CD4-positive, alpha-beta memory T cell (primary cell): ENCODE measurements around the gene GARIN1A. TPM values are rescaled to one million over a fixed set of nuclear protein-coding genes. Genes with fewer than 3 reads are reported as not detected.
A peak's percentile ranks its signal among the peaks of the same experiment; 100 is the strongest.
"Not testable (repeated sequence)": the region's sequence is repeated elsewhere in the genome, so short reads cannot be mapped to it uniquely, and the experiment has no call there.

ENCODE experiments used
- CTCF ChIA-PET: fragments of 350-600 bp; sonication (Branson Sonifier 250); formaldehyde crosslinking; loops from one replicate; lab custom pipeline; 2021; ENCODE audit warnings: inconsistent platforms; ENCODE audit not compliant: partially characterized antibody; lab: Charles Lee
- POLR2A ChIA-PET: fragments of 350-600 bp; sonication (Branson Sonifier 250); formaldehyde crosslinking; loops from one replicate; lab custom pipeline; 2021; ENCODE audit not compliant: partially characterized antibody; lab: Charles Lee
- DNase-seq, 5 donors: peaks; one replicate each; pipeline versions ENCODE4 v3.0.0 to v3.0.0-alpha.2; 2020 to 2022; ENCODE audit warnings: mixed read lengths in 1 of 5
- H3K27ac ChIP-seq: one replicate; pipeline ENCODE4 v1.7.0; 2013; ENCODE audit warnings: low read depth, low read length
- H3K27me3 ChIP-seq: 2 replicates; pipeline ENCODE4 v1.7.0; 2013; ENCODE audit warnings: mild to moderate bottlenecking, low read length, moderate library complexity; ENCODE audit not compliant: insufficient read depth
- H3K36me3 ChIP-seq: 2 replicates; pipeline ENCODE4 v1.7.0; 2013; ENCODE audit warnings: mild to moderate bottlenecking, low read length, moderate library complexity; ENCODE audit not compliant: insufficient read depth
- H3K4me1 ChIP-seq: 2 replicates; pipeline ENCODE4 v1.7.0; 2013; ENCODE audit warnings: mild to moderate bottlenecking, low read length, moderate library complexity; ENCODE audit not compliant: insufficient read depth
- H3K4me3 ChIP-seq, 2 donors: one replicate each; pipeline ENCODE4 v1.7.0; 2013; ENCODE audit warnings: low read length in 2 of 2, mild to moderate bottlenecking in 1 of 2
- H3K9me3 ChIP-seq, 2 donors: one replicate each; pipeline ENCODE4 v1.7.0; 2013; ENCODE audit warnings: low read length in 2 of 2, control low read depth in 1 of 2; ENCODE audit not compliant: control insufficient read depth in 1 of 2
- H3K27ac Mint-ChIP-seq, 7 donors: one replicate each; pipeline ENCODE4 v1.8.0; 2020 to 2021; ENCODE audit warnings: mixed read lengths in 7 of 7, mild to moderate bottlenecking in 6 of 7, inconsistent platforms in 3 of 7, moderate library complexity in 3 of 7
- H3K27me3 Mint-ChIP-seq, 2 donors: one replicate each; pipeline ENCODE4 v1.8.0; 2020 to 2021; ENCODE audit warnings: mixed read lengths in 2 of 2
- H3K36me3 Mint-ChIP-seq, 2 donors: one replicate each; pipeline ENCODE4 v1.8.0; 2020 to 2021; ENCODE audit warnings: mixed read lengths in 2 of 2, inconsistent platforms in 1 of 2, mild to moderate bottlenecking in 1 of 2
- H3K4me1 Mint-ChIP-seq, 4 donors: one replicate each; pipeline ENCODE4 v1.8.0; 2020 to 2021; ENCODE audit warnings: mixed read lengths in 4 of 4, mild to moderate bottlenecking in 1 of 4
- H3K4me3 Mint-ChIP-seq, 8 donors: one replicate each; pipeline ENCODE4 v1.8.0; 2020 to 2021; ENCODE audit warnings: mixed read lengths in 8 of 8, mild to moderate bottlenecking in 7 of 8, moderate library complexity in 6 of 8, inconsistent platforms in 3 of 8
- H3K9me3 Mint-ChIP-seq, 8 donors: one replicate each; pipeline ENCODE4 v1.8.0; 2020 to 2021; ENCODE audit warnings: mixed read lengths in 8 of 8, mild to moderate bottlenecking in 5 of 8, inconsistent platforms in 3 of 8, moderate library complexity in 1 of 8
- intact Hi-C: fragments of 100-400 bp; cut with micrococcal nuclease; formaldehyde crosslinking; loops from one replicate; pipeline ENCODE4 v1.15.1; 2023
- polyA plus RNA-seq, 2 donors: library from polyadenylated mRNA; unstranded; fragments of 300-500 nt; fragmentation: Illumina TruSeq; gene quantifications; one replicate each; pipeline ENCODE4 v1.2.3, GENCODE V29; 2021
- total RNA-seq, 2 experiments: library from RNA; stranded (reverse); gene quantifications; one replicate each; pipeline ENCODE4 v1.2.3, GENCODE V29; 2021

GARIN1A gene
- total and polyA plus RNA-seq, 4 experiments from 2014 or later = 0.06 to 3.4 (median 1.6) TPM; not detected in 1

- intact Hi-C loops, H3K9me3 ChIP-seq, H3K27ac Mint-ChIP-seq, DNase-seq, H3K36me3 ChIP-seq, H3K9me3 Mint-ChIP-seq, H3K4me1 Mint-ChIP-seq, H3K36me3 Mint-ChIP-seq, H3K27me3 ChIP-seq, CTCF ChIA-PET, H3K4me3 Mint-ChIP-seq, H3K4me3 ChIP-seq, H3K27ac ChIP-seq, POLR2A ChIA-PET, H3K4me1 ChIP-seq, H3K27me3 Mint-ChIP-seq: not testable (repeated sequence)
These were observed 11.2 kb downstream of the GARIN1A start for GRCh38 chr7:128683270-128683669.

GRCh38 chr7:128683738-128684137, 11.6 kb downstream of the GARIN1A start:
- H3K36me3 Mint-ChIP-seq, H3K27me3 Mint-ChIP-seq, DNase-seq, H3K27ac ChIP-seq, H3K9me3 Mint-ChIP-seq, H3K27ac Mint-ChIP-seq, H3K9me3 ChIP-seq, H3K27me3 ChIP-seq, H3K4me1 ChIP-seq, H3K4me3 ChIP-seq, POLR2A ChIA-PET, H3K4me3 Mint-ChIP-seq, H3K4me1 Mint-ChIP-seq, CTCF ChIA-PET, H3K36me3 ChIP-seq, intact Hi-C loops: not testable (repeated sequence)

- Histone ChIP-seq H3K4me3 (no peak overlapping the region), H3K27ac (no peak overlapping the region), H3K27me3 (no peaks in the 10 kb centered on the region), H3K4me1 (no peaks in the 10 kb centered on the region), H3K9me3 (no peaks in the 10 kb centered on the region), H3K36me3 (no peaks in the 10 kb centered on the region)
- POLR2A ChIA-PET = no interaction called here
- intact Hi-C loops = no loop called here
- Mint-ChIP-seq H3K4me3 (no peak overlapping the region), H3K27ac (no peak overlapping the region), H3K9me3 (no peaks in the 10 kb centered on the region), H3K36me3 (peaks cover 0 to 6% of the 10 kb centered on the region in 2 donors), H3K4me1 (no peaks in the 10 kb centered on the region), H3K27me3 (peaks cover 0 to 4% of the 10 kb centered on the region in 2 donors)
- CTCF ChIA-PET = no interaction called here
- DNase-seq = no peak
These were observed 15.0 kb downstream of the GARIN1A start for GRCh38 chr7:128687131-128687530.

GRCh38 chr7:128688492-128688891, 16.4 kb downstream of the GARIN1A start:
- CTCF ChIA-PET = no interaction called here
- no peak for DNase-seq
- Histone ChIP-seq H3K4me1 (no peaks in the 10 kb centered on the region), H3K4me3 (no peak overlapping the region), H3K27ac (no peak overlapping the region), H3K27me3 (no peaks in the 10 kb centered on the region), H3K9me3 (no peaks in the 10 kb centered on the region), H3K36me3 (no peaks in the 10 kb centered on the region)
- Mint-ChIP-seq H3K27me3 (peaks cover 4 to 5% of the 10 kb centered on the region in 2 donors), H3K36me3 (peaks cover 0 to 6% of the 10 kb centered on the region in 2 donors), H3K27ac (no peak overlapping the region), H3K9me3 (no peaks in the 10 kb centered on the region), H3K4me1 (no peaks in the 10 kb centered on the region), H3K4me3 (no peak overlapping the region)
- POLR2A ChIA-PET = no interaction called here
- intact Hi-C loops = no loop called here

GRCh38 chr7:128689161-128689935, 17.3 kb downstream of the GARIN1A start:
- H3K36me3 Mint-ChIP-seq, H3K9me3 Mint-ChIP-seq, H3K4me3 ChIP-seq, H3K27me3 ChIP-seq, H3K4me1 Mint-ChIP-seq, H3K27ac Mint-ChIP-seq, H3K9me3 ChIP-seq, DNase-seq, H3K27ac ChIP-seq, CTCF ChIA-PET, POLR2A ChIA-PET, H3K4me3 Mint-ChIP-seq, H3K36me3 ChIP-seq, intact Hi-C loops, H3K4me1 ChIP-seq: not testable (repeated sequence)
- peaks cover 5 to 11% of the 10 kb centered on the region in 2 donors for H3K27me3 Mint-ChIP-seq

- H3K27me3 Mint-ChIP-seq = peaks cover 7 to 17% of the 10 kb centered on the region in 2 donors
- DNase-seq = no peak
- Histone ChIP-seq H3K36me3 (no peaks in the 10 kb centered on the region), H3K9me3 (no peaks in the 10 kb centered on the region), H3K4me3 (no peak overlapping the region), H3K4me1 (no peaks in the 10 kb centered on the region), H3K27me3 (peaks cover 4% of the 10 kb centered on the region), H3K27ac (no peak overlapping the region)
- no peaks in the 10 kb centered on the region for H3K4me1 Mint-ChIP-seq
- CTCF ChIA-PET = no interaction called here
- peak overlapping the region in 1 of 7 donors; percentile 68 for H3K27ac Mint-ChIP-seq
- no peaks in the 10 kb centered on the region for H3K9me3 Mint-ChIP-seq
- intact Hi-C loops = no loop called here
- POLR2A ChIA-PET = no interaction called here
- no peak overlapping the region for H3K4me3 Mint-ChIP-seq
- no peaks in the 10 kb centered on the region for H3K36me3 Mint-ChIP-seq
These were observed 19.1 kb downstream of the GARIN1A start for GRCh38 chr7:128691227-128691626.

GRCh38 chr7:128692623-128693270, 20.7 kb downstream of the GARIN1A start:
- no peak overlapping the region for H3K27ac ChIP-seq
- peaks cover 13% of the 10 kb centered on the region for H3K27me3 ChIP-seq
- Mint-ChIP-seq H3K27ac (no peak overlapping the region), H3K36me3 (peaks cover 0 to 1% of the 10 kb centered on the region in 2 donors), H3K4me3 (no peak overlapping the region), H3K27me3 (peaks cover 18 to 32% of the 10 kb centered on the region in 2 donors), H3K4me1 (peaks cover 4 to 7% (median 4%) of the 10 kb centered on the region in 4 donors), H3K9me3 (no peaks in the 10 kb centered on the region)
- intact Hi-C loops = no loop called here
- ChIA-PET CTCF (no interaction called here), POLR2A (no interaction called here)
- no peaks in the 10 kb centered on the region for H3K36me3 ChIP-seq
- H3K9me3 ChIP-seq = no peaks in the 10 kb centered on the region
- no peak for DNase-seq
- H3K4me3 ChIP-seq = no peak overlapping the region
- H3K4me1 ChIP-seq = peaks cover 5% of the 10 kb centered on the region
